GM12892 (cell line): ENCODE measurements around the gene UBE2L6.

Experiments
- POLR2A ChIP-seq: IDR thresholded peaks from 2 replicates; pipeline ENCODE4 v1.6.1; 2011; ENCODE audit warnings: low read depth, low read length, control low read depth
- POLR2AphosphoS5 ChIP-seq: IDR thresholded peaks from 2 replicates; pipeline ENCODE4 v1.6.1; 2011; ENCODE audit warnings: low read depth, low read length, control low read depth
- TAF1 ChIP-seq: IDR thresholded peaks from 2 replicates; pipeline ENCODE4 v1.6.1; 2011; ENCODE audit warnings: low read depth, mild to moderate bottlenecking, control low read depth, low read length, borderline replicate concordance

DNA sequence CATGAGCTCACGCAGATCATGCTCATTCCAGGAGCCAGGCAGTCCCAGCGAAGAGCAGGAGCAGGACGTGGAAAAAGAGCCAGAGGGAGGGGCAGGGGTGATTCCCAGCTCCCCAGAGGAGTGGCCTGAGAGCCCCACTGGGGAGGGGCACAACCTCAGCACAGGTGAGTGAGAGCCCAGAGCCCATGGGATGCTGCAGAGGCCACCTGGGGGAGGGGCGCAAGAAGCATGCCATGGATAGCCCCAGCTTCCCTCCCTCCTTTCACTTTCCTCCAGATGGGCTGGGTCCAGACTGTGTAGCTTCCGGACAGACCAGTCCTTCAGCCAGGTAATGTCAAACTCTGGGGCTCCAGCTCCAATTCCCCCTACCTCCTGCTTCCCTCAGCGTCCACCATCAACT is 23.9 kb downstream of the UBE2L6 start:
- TF ChIP-seq POLR2A (no peak), POLR2AphosphoS5 (no peak), TAF1 (no peak)
